ENCODE data around the gene PTPRQ. TPM values are rescaled to one million over a fixed set of nuclear protein-coding genes. Genes with fewer than 3 reads are reported as not detected.

The PTPRQ gene
- total and polyA plus RNA-seq, 2 of the 8 experiments (the other 6 are each of a cell fraction or from before 2014, with no cell fraction given) = not detected

DNA sequence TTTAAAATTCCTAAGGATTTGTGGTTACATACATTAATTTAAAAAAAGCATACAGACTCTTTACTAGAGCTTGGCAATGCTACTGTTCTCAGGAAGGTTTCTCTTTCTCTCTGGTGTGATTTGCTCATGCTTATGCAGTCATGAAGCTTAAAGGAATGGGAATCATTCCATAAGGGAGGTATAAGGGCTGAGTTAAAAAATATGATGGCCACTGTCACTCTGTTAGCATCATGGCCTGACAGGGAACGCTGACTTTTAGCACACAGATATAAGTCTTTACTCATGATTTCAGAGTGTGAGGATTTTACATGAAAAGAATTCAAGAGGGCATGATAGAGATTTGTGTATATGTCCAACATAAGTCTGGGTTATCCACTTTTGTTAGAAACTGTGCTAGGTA lies 276.5 kb downstream of the PTPRQ start:
- DNase-seq (ENCODE audit: low read depth in 1 of 2, low spot score in 2 of 2) = no peak
- no peak overlapping the region for H2AK5ac ChIP-seq (ENCODE audit: low read depth, low read length)
- peaks cover 2 to 8% (median 5%) of the 10 kb centered on the region in 4 experiments for H3K27me3 ChIP-seq (replicated peaks in 1 of 4; ENCODE audit: control insufficient read depth in 3 of 4, extremely low read depth in 1 of 4, insufficient read depth in 3 of 4, low read length in 3 of 4)
- ChIA-PET POLR2A (ENCODE audit: partially characterized antibody) (no interaction called here), CTCF (ENCODE audit: partially characterized antibody) (no interaction called here)
- FAIRE-seq = no peak
- H2BK20ac ChIP-seq (ENCODE audit: low read length) = no peak overlapping the region
- no peaks in the 10 kb centered on the region; a peak in 1 of 4 replicates for H3K9me3 ChIP-seq (ENCODE audit: insufficient read depth in 2 of 2, low read depth in 1 of 2, low read length in 1 of 2)
- no peak overlapping the region for H3K14ac ChIP-seq (ENCODE audit: insufficient read length)
- H3K9ac ChIP-seq (replicated peaks in 1 of 4; ENCODE audit: extremely low read depth in 1 of 4, low read depth in 3 of 4, low read length in 3 of 4) = no peak overlapping the region
- H3K23me2 ChIP-seq (ENCODE audit: low read depth, low read length) = no peaks in the 10 kb centered on the region
- H2BK120ac ChIP-seq (replicated peaks; ENCODE audit: low read depth, low read length) = no peak overlapping the region
- WGBS, 2 experiments (ENCODE audit: extremely low coverage in 1 of 2, insufficient coverage in 1 of 2, insufficient read length in 1 of 2, insufficient replicate concordance in 2 of 2, low coverage in 1 of 2, low lambda C conversion rate in 2 of 2, missing lambda C conversion rate in 1 of 2) = 65% methylated on average over 1 of the region's 1 CpG; no CpG with 5 or more reads in 1 of the 2 experiments
- no peaks in the 10 kb centered on the region for H3K36me3 ChIP-seq (ENCODE audit: control insufficient read depth in 2 of 4, insufficient read depth in 4 of 4, low read length in 3 of 4)
- H3K56ac ChIP-seq (replicated peaks; ENCODE audit: insufficient read length, low read depth, low read length) = no peak overlapping the region
- H3K4me2 ChIP-seq (ENCODE audit: insufficient read depth in 1 of 2, low read depth in 2 of 2, low read length in 2 of 2) = no peak overlapping the region
- no peaks in the 10 kb centered on the region for H3K79me1 ChIP-seq (ENCODE audit: low read depth, low read length)
- H3K27ac ChIP-seq (ENCODE audit: low read depth, low read length) = no peak overlapping the region
- no peak overlapping the region for H3K4ac ChIP-seq (replicated peaks; ENCODE audit: insufficient read length, low read depth, low read length)
- no peak overlapping the region for H3K18ac ChIP-seq (ENCODE audit: extremely low read depth, low read length)
- no peak overlapping the region for H4K91ac ChIP-seq (replicated peaks; ENCODE audit: insufficient read length, low read length)
- H2AFZ ChIP-seq (ENCODE audit: low read length) = no peak overlapping the region
- H4K20me1 ChIP-seq (replicated peaks in 1 of 2; ENCODE audit: control insufficient read depth in 1 of 2, insufficient read depth in 2 of 2, low read length in 2 of 2) = no peaks in the 10 kb centered on the region
- H2BK15ac ChIP-seq (ENCODE audit: low read length) = no peak overlapping the region
- no peaks in the 10 kb centered on the region for H3K79me2 ChIP-seq (ENCODE audit: control insufficient read depth in 1 of 2, insufficient read depth in 2 of 2, low read length in 2 of 2)
- H2BK5ac ChIP-seq (ENCODE audit: low read depth, low read length) = no peak overlapping the region
- H2BK12ac ChIP-seq (ENCODE audit: low read depth, low read length) = no peak overlapping the region
- H3K4me1 ChIP-seq (replicated peaks in 1 of 4; ENCODE audit: control insufficient read depth in 3 of 4, insufficient read depth in 4 of 4, low read length in 3 of 4) = peaks cover 3 to 11% (median 7%) of the 10 kb centered on the region in 4 experiments; a peak in 6 of 7 replicates
- H3K4me3 ChIP-seq (ENCODE audit: extremely low read depth in 1 of 4, insufficient read depth in 2 of 4, low read depth in 3 of 4, low read length in 4 of 4) = no peak overlapping the region
- H4K8ac ChIP-seq (ENCODE audit: extremely low read depth, insufficient read depth, low read length) = no peak overlapping the region
- H3K23ac ChIP-seq (ENCODE audit: insufficient read length) = no peak overlapping the region
- no peak overlapping the region for H4K5ac ChIP-seq (ENCODE audit: insufficient read length, low read depth, low read length)
- TF ChIP-seq FOSL1 (IDR thresholded peaks at IDR 0.05; ENCODE audit: insufficient read depth, low read depth, low read length) (no peak), KDM4A (IDR thresholded peaks at IDR 0.05; ENCODE audit: low read depth, low read length, severe bottlenecking) (no peak), BCL11A (IDR thresholded peaks at IDR 0.05; ENCODE audit: low read depth in 2 of 2, low read length in 2 of 2) (no peak), SIRT6 (IDR thresholded peaks at IDR 0.05; ENCODE audit: low read length) (no peak), SRF (IDR thresholded peaks at IDR 0.05; ENCODE audit: low read depth, low read length) (no peak), SP2 (IDR thresholded peaks at IDR 0.05; ENCODE audit: low read length) (no peak), BRCA1 (IDR thresholded peaks at IDR 0.05; ENCODE audit: low read depth, low read length) (no peak), RFX5 (IDR thresholded peaks at IDR 0.05; ENCODE audit: borderline replicate concordance, low read depth, low read length) (no peak), EZH2 (IDR thresholded peaks at IDR 0.05; ENCODE audit: low read depth, low read length, severe bottlenecking) (no peak), JUND (IDR thresholded peaks at IDR 0.05; ENCODE audit: low read length) (no peak), JUN (IDR thresholded peaks at IDR 0.05; ENCODE audit: low read depth, low read length) (no peak), RXRA (IDR thresholded peaks at IDR 0.05; ENCODE audit: insufficient read depth, low read depth, low read length) (no peak)
- TF ChIP-seq, protein P1, sequence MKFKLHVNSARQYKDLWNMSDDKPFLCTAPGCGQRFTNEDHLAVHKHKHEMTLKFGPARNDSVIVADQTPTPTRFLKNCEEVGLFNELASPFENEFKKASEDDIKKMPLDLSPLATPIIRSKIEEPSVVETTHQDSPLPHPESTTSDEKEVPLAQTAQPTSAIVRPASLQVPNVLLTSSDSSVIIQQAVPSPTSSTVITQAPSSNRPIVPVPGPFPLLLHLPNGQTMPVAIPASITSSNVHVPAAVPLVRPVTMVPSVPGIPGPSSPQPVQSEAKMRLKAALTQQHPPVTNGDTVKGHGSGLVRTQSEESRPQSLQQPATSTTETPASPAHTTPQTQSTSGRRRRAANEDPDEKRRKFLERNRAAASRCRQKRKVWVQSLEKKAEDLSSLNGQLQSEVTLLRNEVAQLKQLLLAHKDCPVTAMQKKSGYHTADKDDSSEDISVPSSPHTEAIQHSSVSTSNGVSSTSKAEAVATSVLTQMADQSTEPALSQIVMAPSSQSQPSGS (IDR thresholded peaks at IDR 0.05; ENCODE audit: low read length) = no peak

All from H1 (cell line).